Naive thymus-derived CD4-positive, alpha-beta T cell (primary cell): ENCODE data around the gene TRIM17. TPM values are rescaled to one million over a fixed set of nuclear protein-coding genes. Genes with fewer than 3 reads are reported as not detected.

Experiments
- ATAC-seq: fragments of 150-1000 bp; cut with Tn5 transposase; 2 replicates; pipeline ENCODE4 v1.10.0; 2021; ENCODE audit warnings: mild to moderate bottlenecking, moderate library complexity
- CTCF ChIA-PET: fragments of 350-600 bp; sonication (Branson Sonifier 250); formaldehyde crosslinking; loops from one replicate; lab custom pipeline; 2021; ENCODE audit warnings: antibody characterized with exemption; lab: Charles Lee
- POLR2A ChIA-PET: fragments of 350-600 bp; sonication (Branson Sonifier 250); formaldehyde crosslinking; loops from one replicate; lab custom pipeline; 2021; ENCODE audit warnings: antibody characterized with exemption, inconsistent platforms; lab: Charles Lee
- DNase-seq, 9 donors: peaks; one replicate each; pipeline versions ENCODE4 v3.0.0 to v3.0.0-alpha.2; 2020 to 2022; ENCODE audit warnings: mixed read lengths in 1 of 9
- H3K27ac ChIP-seq: one replicate; pipeline ENCODE4 v1.7.0; 2013; ENCODE audit warnings: mild to moderate bottlenecking, low read depth, low read length, moderate library complexity
- H3K27me3 ChIP-seq, 2 donors: one replicate each; pipeline ENCODE4 v1.7.0; 2013; ENCODE audit warnings: low read length in 2 of 2, mild to moderate bottlenecking in 2 of 2, moderate library complexity in 2 of 2; ENCODE audit not compliant: control insufficient read depth in 2 of 2, insufficient read depth in 2 of 2
- H3K36me3 ChIP-seq, 3 experiments: 1 replicate in 2 of 3; 2 replicates in 1 of 3; pipeline ENCODE4 v1.7.0; 2013; ENCODE audit warnings: low read length in 3 of 3, mild to moderate bottlenecking in 3 of 3, moderate library complexity in 1 of 3; ENCODE audit not compliant: insufficient read depth in 3 of 3, control insufficient read depth in 2 of 3
- H3K4me1 ChIP-seq, 2 donors: one replicate each; pipeline ENCODE4 v1.7.0; 2013; ENCODE audit warnings: low read length in 2 of 2, mild to moderate bottlenecking in 2 of 2, moderate library complexity in 1 of 2; ENCODE audit not compliant: control insufficient read depth in 2 of 2, insufficient read depth in 2 of 2
- H3K4me3 ChIP-seq: 2 replicates; pipeline ENCODE4 v1.7.0; 2013; ENCODE audit warnings: mild to moderate bottlenecking, low read length
- H3K9me3 ChIP-seq, 3 experiments: 1 replicate in 2 of 3; 2 replicates in 1 of 3; pipeline ENCODE4 v1.7.0; 2013; ENCODE audit warnings: low read length in 3 of 3; ENCODE audit not compliant: control insufficient read depth in 2 of 3
- H3K27ac Mint-ChIP-seq, 9 donors: one replicate each; pipeline ENCODE4 v1.8.0; 2020 to 2022; ENCODE audit warnings: mixed read lengths in 9 of 9, mild to moderate bottlenecking in 8 of 9, moderate library complexity in 5 of 9, inconsistent platforms in 2 of 9
- H3K27me3 Mint-ChIP-seq, 5 donors: one replicate each; pipeline ENCODE4 v1.8.0; 2021 to 2022; ENCODE audit warnings: mixed read lengths in 5 of 5, mild to moderate bottlenecking in 1 of 5
- H3K36me3 Mint-ChIP-seq, 5 donors: one replicate each; pipeline ENCODE4 v1.8.0; 2020 to 2022; ENCODE audit warnings: mixed read lengths in 5 of 5, mild to moderate bottlenecking in 3 of 5, inconsistent platforms in 1 of 5
- H3K4me1 Mint-ChIP-seq, 7 donors: one replicate each; pipeline ENCODE4 v1.8.0; 2020 to 2022; ENCODE audit warnings: mixed read lengths in 7 of 7, mild to moderate bottlenecking in 3 of 7, inconsistent platforms in 1 of 7
- H3K4me3 Mint-ChIP-seq, 10 donors: one replicate each; pipeline ENCODE4 v1.8.0; 2020 to 2022; ENCODE audit warnings: mild to moderate bottlenecking in 10 of 10, mixed read lengths in 10 of 10, moderate library complexity in 6 of 10, inconsistent platforms in 2 of 10
- H3K9me3 Mint-ChIP-seq, 11 donors: one replicate each; pipeline ENCODE4 v1.8.0; 2020 to 2022; ENCODE audit warnings: mixed read lengths in 11 of 11, mild to moderate bottlenecking in 4 of 11, inconsistent platforms in 1 of 11, moderate library complexity in 1 of 11
- intact Hi-C, 2 donors: fragments of 100-400 bp; cut with micrococcal nuclease; formaldehyde crosslinking; loops; one replicate each; pipeline ENCODE4 v1.15.1; 2023
- polyA plus RNA-seq, 2 donors: library from polyadenylated mRNA; unstranded; fragments of 300-500 nt; fragmentation: Illumina TruSeq; gene quantifications; one replicate each; pipeline ENCODE4 v1.2.3, GENCODE V29; 2021
- total RNA-seq, 6 experiments: library from RNA in 5 of 6; stranded (reverse) in 5 of 6; gene quantifications; 1 replicate in 5 of 6; 2 replicates in 1 of 6; pipeline ENCODE4 v1.2.3 and lab custom pipeline; 2021 to 2026

TRIM17 gene
- total and polyA plus RNA-seq, 7 experiments from 2014 or later: 0.18 to 2.5 (median 1.00) TPM

- ChIA-PET CTCF (interaction anchor here (1.3 kb wide), 1 partner anchor 98 kb away, joined by 3 read pairs; no protein-coding TSS in a partner anchor), POLR2A (interaction anchor here (0.9 kb wide), 1 partner anchor 9 kb away, joined by 4 read pairs; no protein-coding TSS in a partner anchor)
- DNase-seq (no peak), ATAC-seq (no peak)
- H3K27me3 Mint-ChIP-seq: no peaks in the 10 kb centered on the region
- H3K36me3 Mint-ChIP-seq: peaks cover 0 to 18% (median 0%) of the 10 kb centered on the region in 5 donors
- peak overlapping the region in 5 of 9 donors; percentile 59 to 82 (median 74) for H3K27ac Mint-ChIP-seq
- H3K4me1 Mint-ChIP-seq: peaks cover 44 to 67% (median 53%) of the 10 kb centered on the region in 7 donors
- peaks cover 0 to 3% (median 0%) of the 10 kb centered on the region in 11 donors for H3K9me3 Mint-ChIP-seq
- H3K4me3 Mint-ChIP-seq: peak overlapping the region in 6 of 10 donors; percentile 2 to 99 (median 61)
- intact Hi-C loops: no loop called here
- Histone ChIP-seq H3K4me1 (peaks cover 36 to 41% of the 10 kb centered on the region in 2 donors), H3K36me3 (peaks cover 0 to 41% (median 0%) of the 10 kb centered on the region in 3 experiments), H3K9me3 (no peaks in the 10 kb centered on the region), H3K27ac (no peak overlapping the region), H3K4me3 (no peak overlapping the region), H3K27me3 (no peaks in the 10 kb centered on the region)
Observed at GRCh38 chr1:228403231-228403631, 13.4 kb downstream of the TRIM17 start.

- Mint-ChIP-seq H3K36me3 (peaks cover 0 to 21% (median 6%) of the 10 kb centered on the region in 5 donors), H3K27ac (peak overlapping the region in 6 of 9 donors; percentile 20 to 70 (median 45)), H3K4me3 (peak overlapping the region in 2 of 10 donors; percentile 10 to 32), H3K9me3 (peaks cover 0 to 3% (median 0%) of the 10 kb centered on the region in 11 donors), H3K4me1 (peaks cover 50 to 67% (median 55%) of the 10 kb centered on the region in 7 donors), H3K27me3 (no peaks in the 10 kb centered on the region)
- Histone ChIP-seq H3K4me1 (peaks cover 34 to 38% of the 10 kb centered on the region in 2 donors), H3K27ac (no peak overlapping the region), H3K4me3 (no peak overlapping the region), H3K9me3 (no peaks in the 10 kb centered on the region), H3K36me3 (peaks cover 0 to 43% (median 0%) of the 10 kb centered on the region in 3 experiments), H3K27me3 (no peaks in the 10 kb centered on the region)
- DNase-seq (no peak), ATAC-seq (no peak)
- intact Hi-C loops: no loop called here
- ChIA-PET POLR2A (no interaction called here), CTCF (interaction anchor here (1.3 kb wide), 1 partner anchor 99 kb away, joined by 3 read pairs; no protein-coding TSS in a partner anchor)
Observed at GRCh38 chr1:228402641-228403025, 14.0 kb downstream of the TRIM17 start.

GRCh38 chr1:228401782-228402640 is 14.7 kb downstream of the TRIM17 start:
- Histone ChIP-seq H3K4me1 (peaks cover 28 to 35% of the 10 kb centered on the region in 2 donors), H3K9me3 (no peaks in the 10 kb centered on the region), H3K27ac (no peak overlapping the region), H3K4me3 (no peak overlapping the region), H3K36me3 (peaks cover 0 to 49% (median 0%) of the 10 kb centered on the region in 3 experiments), H3K27me3 (no peaks in the 10 kb centered on the region)
- no peaks in the 10 kb centered on the region for H3K27me3 Mint-ChIP-seq
- peak overlapping the region in 7 of 9 donors; percentile 17 to 70 (median 46) for H3K27ac Mint-ChIP-seq
- DNase-seq (no peak), ATAC-seq (no peak)
- intact Hi-C loops: no loop called here
- peaks cover 0 to 24% (median 7%) of the 10 kb centered on the region in 5 donors for H3K36me3 Mint-ChIP-seq
- H3K4me3 Mint-ChIP-seq: peak overlapping the region in 1 of 10 donors; percentile 32
- ChIA-PET CTCF (interaction anchor here (1.3 kb wide), 1 partner anchor 99 kb away, joined by 3 read pairs; no protein-coding TSS in a partner anchor), POLR2A (no interaction called here)
- H3K4me1 Mint-ChIP-seq: peaks cover 54 to 67% (median 60%) of the 10 kb centered on the region in 7 donors
- peaks cover 0 to 3% (median 0%) of the 10 kb centered on the region in 11 donors for H3K9me3 Mint-ChIP-seq

- Mint-ChIP-seq H3K4me1 (peaks cover 53 to 66% (median 59%) of the 10 kb centered on the region in 7 donors), H3K4me3 (peak overlapping the region in 1 of 10 donors; percentile 21), H3K36me3 (peaks cover 0 to 24% (median 10%) of the 10 kb centered on the region in 5 donors), H3K9me3 (peaks cover 0 to 3% (median 0%) of the 10 kb centered on the region in 11 donors), H3K27ac (peak overlapping the region in 2 of 9 donors; percentile 38 to 41), H3K27me3 (no peaks in the 10 kb centered on the region)
- H3K27ac ChIP-seq: no peak overlapping the region
- no peak overlapping the region for H3K4me3 ChIP-seq
- intact Hi-C loops: no loop called here
- peaks cover 2 to 61% (median 5%) of the 10 kb centered on the region in 3 experiments for H3K36me3 ChIP-seq
- ChIA-PET CTCF (no interaction called here), POLR2A (no interaction called here)
- H3K27me3 ChIP-seq: no peaks in the 10 kb centered on the region
- no peak for ATAC-seq
- no peaks in the 10 kb centered on the region for H3K9me3 ChIP-seq
- peaks cover 28 to 34% of the 10 kb centered on the region in 2 donors for H3K4me1 ChIP-seq
- DNase-seq: no peak
Observed at GRCh38 chr1:228400692-228401454, 15.8 kb downstream of the TRIM17 start.

GRCh38 chr1:228400237-228400651 is 16.4 kb downstream of the TRIM17 start:
- H3K36me3 ChIP-seq: peaks cover 4 to 67% (median 7%) of the 10 kb centered on the region in 3 experiments
- intact Hi-C loops: no loop called here
- ChIA-PET POLR2A (no interaction called here), CTCF (no interaction called here)
- H3K9me3 Mint-ChIP-seq: peaks cover 0 to 1% (median 0%) of the 10 kb centered on the region in 11 donors
- ATAC-seq (no peak), DNase-seq (no peak)
- H3K4me3 ChIP-seq: no peak overlapping the region
- H3K27ac ChIP-seq: no peak overlapping the region
- peaks cover 0 to 21% (median 10%) of the 10 kb centered on the region in 5 donors for H3K36me3 Mint-ChIP-seq
- no peaks in the 10 kb centered on the region for H3K27me3 ChIP-seq
- peaks cover 47 to 60% (median 54%) of the 10 kb centered on the region in 7 donors for H3K4me1 Mint-ChIP-seq
- H3K27me3 Mint-ChIP-seq: no peaks in the 10 kb centered on the region
- H3K4me1 ChIP-seq: peaks cover 23 to 30% of the 10 kb centered on the region in 2 donors
- peak overlapping the region in 1 of 10 donors; percentile 21 for H3K4me3 Mint-ChIP-seq
- no peaks in the 10 kb centered on the region for H3K9me3 ChIP-seq
- peak overlapping the region in 1 of 9 donors; percentile 41 for H3K27ac Mint-ChIP-seq
